Subcutaneous adipose tissue (tissue), 4 donors: ENCODE results near the gene CCT6A. TPM values are rescaled to one million over a fixed set of nuclear protein-coding genes. Genes with fewer than 3 reads are reported as not detected.

Experiments used
- CTCF ChIP-seq: fragments of 450-650 bp; IDR thresholded peaks from one replicate; pipeline ENCODE4 v1.5.1; 2016; ENCODE audit warnings: low read depth, mild to moderate bottlenecking, control low read depth, antibody characterized with exemption, moderate library complexity
- total RNA-seq, 4 donors: library from RNA; depleted of rRNA; stranded (reverse); fragments of >200 nt; gene quantifications; one replicate each; pipeline ENCODE4 v1.1.0, GENCODE V29; 2016

Gene CCT6A
- total RNA-seq, 4 donors from 2014 or later = 75.1 to 133 (median 89.5) TPM

DNA sequence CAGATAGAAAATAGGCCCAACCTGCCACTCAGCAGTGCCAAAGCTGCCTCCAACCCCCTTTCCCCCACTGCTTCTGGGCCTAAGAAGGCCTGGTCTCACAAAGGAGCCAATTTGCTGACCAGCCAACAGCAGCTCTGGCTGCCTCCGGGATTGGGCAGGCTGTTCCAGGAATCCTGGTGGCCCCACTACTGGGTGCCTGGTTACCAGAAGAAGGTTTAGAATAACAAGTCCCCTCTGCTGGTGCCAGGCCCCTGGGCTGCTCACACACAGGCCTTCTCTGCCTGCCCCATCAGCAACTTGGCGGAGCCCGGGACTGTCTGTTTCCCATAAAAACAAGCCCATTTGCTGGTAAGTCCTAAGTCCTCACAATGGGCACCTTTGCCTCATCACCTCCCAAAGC lies 40.0 kb downstream of the CCT6A start:
- TF ChIP-seq CTCF = no peak

DNA sequence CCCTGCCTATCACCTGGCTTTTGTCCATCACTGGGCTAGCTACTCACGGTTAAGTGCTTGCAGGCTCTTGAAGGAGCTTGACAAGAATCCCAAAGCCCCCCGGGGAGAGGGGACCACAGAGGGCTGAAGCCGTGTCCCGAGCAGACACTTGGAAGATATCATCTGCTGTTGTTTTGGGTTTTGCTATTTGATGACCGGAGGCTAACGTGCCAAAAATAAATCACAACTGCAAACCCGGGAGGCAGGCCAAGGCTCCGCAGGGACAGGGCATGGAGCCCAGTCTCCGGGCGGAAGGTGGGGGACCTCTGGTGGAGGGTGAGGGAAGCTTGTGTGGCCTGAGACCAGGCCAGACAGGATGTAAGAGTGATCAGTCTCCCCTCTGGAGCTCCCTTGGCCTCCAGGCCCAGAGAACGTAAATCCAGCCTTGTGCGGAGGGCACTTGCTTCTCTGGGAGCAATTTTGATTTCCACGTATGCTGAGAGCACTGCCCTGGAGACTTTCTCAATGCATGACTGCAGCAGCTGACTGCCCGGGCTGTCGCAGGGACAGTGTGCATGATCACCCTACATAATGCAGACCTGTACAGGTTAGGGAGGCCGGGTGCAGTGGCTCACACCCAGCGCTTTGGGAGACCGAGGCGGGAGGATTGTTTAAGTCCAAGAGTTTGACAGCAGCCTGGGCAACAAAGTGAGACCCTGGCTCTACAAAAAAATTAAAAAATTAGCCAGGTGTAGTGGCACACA lies 41.4 kb downstream of the CCT6A start, which contains the start of gene PHKG1:
Gene PHKG1, minus strand, starts transcription at position 164 of the 743 bp plus-strand sequence. CDS start 4,011 bp downstream, outside the sequence.
- TF ChIP-seq CTCF = no peak

- no peak for TF ChIP-seq CTCF
Observed at GRCh38 chr7:56097700-56098099, 46.1 kb downstream of the CCT6A start.

DNA sequence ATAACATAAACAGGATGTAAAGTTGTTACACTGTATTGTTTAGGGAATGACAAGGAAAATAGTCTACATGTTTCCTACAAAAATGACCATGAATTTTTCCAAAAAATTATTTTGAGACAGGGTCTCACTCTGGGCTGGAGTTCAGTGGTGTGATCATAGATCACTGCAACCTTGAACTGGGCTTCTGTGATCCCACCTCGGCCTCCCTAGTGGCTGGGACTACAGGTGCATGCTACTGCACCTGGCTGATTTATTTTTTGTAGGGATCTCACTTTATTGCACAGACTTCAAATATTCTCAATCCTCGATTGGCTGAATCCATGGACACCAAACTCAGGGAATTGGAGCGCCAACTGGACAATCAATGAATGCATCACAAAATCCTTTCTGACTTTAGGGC lies 48.1 kb downstream of the CCT6A start:
- no peak for TF ChIP-seq CTCF

DNA sequence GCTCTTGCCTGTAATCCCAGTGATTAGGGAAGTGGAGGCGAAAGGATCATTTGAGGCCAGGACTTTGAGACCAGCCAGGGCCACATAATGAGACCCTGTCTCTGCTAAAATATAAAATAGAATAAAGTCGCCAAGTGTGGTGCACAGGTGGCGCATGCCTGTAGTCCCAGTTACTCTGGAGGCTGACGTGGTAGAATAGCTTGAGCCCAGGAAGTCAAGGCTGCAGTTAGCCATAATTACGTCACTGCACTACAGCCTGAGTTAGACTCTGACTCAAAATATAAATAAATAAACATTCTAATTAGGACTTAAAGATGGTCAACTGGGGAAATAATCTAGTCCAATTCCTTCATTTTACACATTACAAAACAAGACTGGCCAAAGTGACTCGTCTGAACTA lies 53.9 kb downstream of the CCT6A start:
- TF ChIP-seq CTCF = no peak

DNA sequence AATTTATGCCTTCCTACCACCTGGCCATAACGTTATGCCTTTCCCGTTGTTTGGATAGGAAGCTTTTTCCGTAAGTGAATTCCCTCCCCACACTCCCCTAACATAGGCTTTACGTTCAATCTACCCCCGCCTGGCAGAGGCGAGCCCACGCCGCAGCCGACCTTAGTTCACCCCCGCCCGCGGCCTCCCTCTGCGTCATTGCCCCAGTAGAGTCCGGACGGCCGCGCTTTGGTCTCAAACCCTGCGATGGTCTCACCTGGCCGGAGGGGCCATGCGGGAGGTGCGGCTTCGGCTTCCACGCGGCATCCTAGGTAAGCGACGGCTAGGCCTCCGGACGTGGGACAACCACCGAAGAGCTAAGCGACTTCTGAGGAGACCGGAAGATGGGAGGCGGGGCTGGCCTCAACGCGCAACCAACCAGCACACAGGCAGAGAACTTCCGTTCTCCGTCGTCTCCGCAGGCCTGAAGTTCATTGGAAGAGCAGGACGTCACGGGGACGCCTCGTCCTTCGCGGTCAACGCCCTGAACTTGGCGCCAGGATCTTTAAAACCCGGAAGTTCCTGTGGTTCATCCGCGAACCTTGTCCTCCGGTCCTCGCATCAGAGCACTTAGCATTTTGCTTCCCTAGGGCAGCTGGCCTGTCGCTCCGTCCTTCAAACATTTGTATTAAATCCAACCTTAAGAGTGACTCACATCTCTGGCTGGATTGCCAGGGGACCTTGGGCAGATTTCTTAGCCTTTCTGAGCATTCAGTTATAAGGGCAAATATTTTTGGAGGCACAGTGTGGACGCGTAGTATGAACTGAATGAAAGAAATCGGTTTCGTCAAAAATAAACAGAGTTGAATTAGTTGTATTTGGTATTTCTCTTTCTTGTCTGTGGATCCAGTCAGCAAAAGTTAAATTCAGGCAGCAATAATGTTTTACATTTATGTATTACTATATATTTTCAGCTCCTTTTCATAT lies 54.8 kb downstream of the CCT6A start, which contains the start of gene CHCHD2:
Gene CHCHD2, minus strand, starts transcription at position 369 of the 966 bp plus-strand sequence. Its CDS starts 63 bp downstream, at position 306.
- no peak for TF ChIP-seq CTCF

DNA sequence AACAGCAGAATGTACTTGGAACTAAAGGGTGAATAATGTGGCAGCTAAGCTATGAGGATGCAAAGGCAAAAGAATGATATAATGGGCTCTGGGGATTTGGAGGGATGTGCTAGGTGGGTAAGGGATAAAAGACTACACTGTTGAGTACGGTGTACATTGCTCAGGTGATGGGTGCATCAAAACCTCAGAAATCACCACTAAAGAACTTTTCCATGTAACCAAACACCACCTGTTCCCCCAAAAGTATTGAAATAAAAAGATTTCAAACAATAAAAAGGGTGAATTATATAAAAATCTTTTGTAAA lies 56.3 kb downstream of the CCT6A start:
- TF ChIP-seq CTCF = no peak
